ENCODE results near the gene THSD4.

Gene THSD4

GRCh38 chr15:71097890-71098289 is 17.4 kb upstream of the THSD4 start:
- DNase-seq (ENCODE audit: low read depth in 2 of 2): no peak

- DNase-seq (ENCODE audit: low read depth in 2 of 2): no peak
Observed at GRCh38 chr15:71098920-71099319, 16.4 kb upstream of the THSD4 start.

GRCh38 chr15:71103102-71103676 is 12.1 kb upstream of the THSD4 start:
- no peak for DNase-seq (ENCODE audit: low read depth in 2 of 2)

- no peak for DNase-seq (ENCODE audit: low read depth in 2 of 2)
Observed at GRCh38 chr15:71104636-71105035, 10.6 kb upstream of the THSD4 start.

- DNase-seq (ENCODE audit: low read depth in 2 of 2): no peak
Observed at GRCh38 chr15:71105444-71105843, 9.8 kb upstream of the THSD4 start.

- DNase-seq (ENCODE audit: low read depth in 2 of 2): no peak
Observed at GRCh38 chr15:71106802-71107500, 8.3 kb upstream of the THSD4 start.

GRCh38 chr15:71107501-71107815 is 7.8 kb upstream of the THSD4 start:
- no peak for DNase-seq (ENCODE audit: low read depth in 2 of 2)

- no peak for DNase-seq (ENCODE audit: low read depth in 2 of 2)
Observed at GRCh38 chr15:71109130-71109529, 6.1 kb upstream of the THSD4 start.

GRCh38 chr15:71109905-71110304 is 5.4 kb upstream of the THSD4 start:
- no peak for DNase-seq (ENCODE audit: low read depth in 2 of 2)

GRCh38 chr15:71110405-71111180 is 4.7 kb upstream of the THSD4 start:
- DNase-seq (ENCODE audit: low read depth in 2 of 2): no peak

GRCh38 chr15:71111181-71111565 is 4.1 kb upstream of the THSD4 start:
- DNase-seq (ENCODE audit: low read depth in 2 of 2): no peak

GRCh38 chr15:71111950-71112349 is 3.3 kb upstream of the THSD4 start:
- DNase-seq (ENCODE audit: low read depth in 2 of 2): no peak

GRCh38 chr15:71112429-71112828 is 2.8 kb upstream of the THSD4 start:
- no peak for DNase-seq (ENCODE audit: low read depth in 2 of 2)

GRCh38 chr15:71114066-71114680 is 1.1 kb upstream of the THSD4 start:
- DNase-seq (ENCODE audit: low read depth in 2 of 2): no peak

GRCh38 chr15:71115567-71116351 is 488 bp downstream of the THSD4 start:
- DNase-seq (ENCODE audit: low read depth in 2 of 2): no peak

- DNase-seq (ENCODE audit: low read depth in 2 of 2): no peak
Observed at GRCh38 chr15:71116366-71116765, 1.1 kb downstream of the THSD4 start.

GRCh38 chr15:71116942-71117341 is 1.7 kb downstream of the THSD4 start:
- DNase-seq (ENCODE audit: low read depth in 2 of 2): no peak

GRCh38 chr15:71117714-71118305 is 2.5 kb downstream of the THSD4 start:
- no peak for DNase-seq (ENCODE audit: low read depth in 2 of 2)

- no peak for DNase-seq (ENCODE audit: low read depth in 2 of 2)
Observed at GRCh38 chr15:71118345-71118744, 3.1 kb downstream of the THSD4 start.

GRCh38 chr15:71118881-71119632 is 3.8 kb downstream of the THSD4 start:
- DNase-seq (ENCODE audit: low read depth in 2 of 2): no peak

- no peak for DNase-seq (ENCODE audit: low read depth in 2 of 2)
Observed at GRCh38 chr15:71120428-71120944, 5.2 kb downstream of the THSD4 start.
